GM12872 (cell line): ENCODE data around the gene TRIOBP.

Experiments used
- CTCF ChIP-seq: IDR thresholded peaks from 3 replicates; pipeline ENCODE4 v1.5.1; 2011; ENCODE audit warnings: low read depth, mild to moderate bottlenecking, low read length, moderate library complexity; ENCODE audit not compliant: insufficient read depth

The TRIOBP gene

GRCh38 chr22:37705205-37705604 lies 8.4 kb downstream of the TRIOBP start:
- TF ChIP-seq CTCF = no peak

- no peak for TF ChIP-seq CTCF
Measured at GRCh38 chr22:37708580-37709444, 12.0 kb downstream of the TRIOBP start.

DNA sequence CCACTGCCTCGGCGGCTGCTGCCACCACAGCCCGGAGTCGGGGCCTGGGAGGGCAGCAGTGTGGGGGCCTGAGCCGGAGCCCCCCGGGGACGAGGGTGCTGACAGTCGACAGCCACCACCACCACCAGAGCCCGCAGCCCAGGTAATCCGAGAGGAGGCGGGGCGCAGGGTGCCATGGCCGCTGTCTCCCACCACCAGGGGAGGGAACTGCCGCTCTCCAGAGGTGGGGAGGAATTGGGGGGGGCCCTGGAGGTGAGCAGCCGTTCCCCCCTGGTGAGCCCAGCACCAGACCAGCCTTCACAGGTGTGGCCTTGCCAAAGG lies 12.6 kb downstream of the TRIOBP start:
- no peak for TF ChIP-seq CTCF

GRCh38 chr22:37710675-37711074 lies 13.8 kb downstream of the TRIOBP start:
- TF ChIP-seq CTCF = no peak

DNA sequence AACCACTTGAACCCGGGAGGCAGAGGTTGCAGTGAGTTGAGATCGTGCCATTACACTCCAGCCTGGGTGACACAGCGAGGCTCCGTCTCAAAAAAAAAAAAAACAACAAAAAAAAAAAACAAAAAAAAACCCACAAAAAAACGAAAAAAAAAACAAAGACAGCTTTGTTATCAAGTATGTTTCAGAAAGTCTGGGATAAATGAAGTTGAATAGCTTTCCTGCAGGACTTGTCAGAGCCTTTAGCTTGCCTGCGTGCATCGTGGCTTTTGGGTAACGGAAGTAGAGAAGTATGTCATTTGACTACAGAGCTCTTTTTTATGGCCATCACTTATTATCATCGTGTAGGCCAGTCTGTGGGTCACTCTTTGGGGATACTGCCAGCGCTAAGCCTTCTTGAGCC lies 14.6 kb downstream of the TRIOBP start:
- TF ChIP-seq CTCF = no peak

- no peak for TF ChIP-seq CTCF
Measured at GRCh38 chr22:37713761-37714160, 16.9 kb downstream of the TRIOBP start.

- no peak for TF ChIP-seq CTCF
Measured at GRCh38 chr22:37714634-37715033, 17.8 kb downstream of the TRIOBP start.
